Adrenal gland (tissue), 5 donors: ENCODE measurements around the gene MYZAP.

ENCODE experiments used
- CTCF ChIP-seq, 6 experiments: fragments of 450-650 bp in 4 of 6; fragments of 200-600 bp in 2 of 6; sonication (generic) in 1 of 6; IDR thresholded peaks; 1 replicate in 5 of 6; 2 replicates in 1 of 6; pipeline versions ENCODE4 v1.5.1 to v1.8.0; 2016 to 2021; ENCODE audit warnings: antibody characterized with exemption in 6 of 6, mild to moderate bottlenecking in 2 of 6, moderate library complexity in 1 of 6
- POLR2A ChIP-seq, 2 donors: fragments of 450-650 bp; IDR thresholded peaks; one replicate each; pipeline ENCODE4 v1.6.1; 2017; ENCODE audit warnings: antibody characterized with exemption in 2 of 2, mild to moderate bottlenecking in 2 of 2, moderate library complexity in 1 of 2
- donor health status: DM: no; HTN: no; CAD: no.

GRCh38 chr15:57570340-57570739, 21.4 kb upstream of the MYZAP start:
- TF ChIP-seq CTCF (IDR thresholded peaks at IDR 0.05) (no peak), POLR2A (IDR thresholded peaks at IDR 0.05) (no peak)
